WERI-Rb-1 (cell line): Measurements from ENCODE around the gene AMIGO1.
"Not testable (repeated sequence)": the region's sequence is repeated elsewhere in the genome, so short reads cannot be mapped to it uniquely, and the experiment has no call there.

ENCODE experiments used
- DNase-seq: peaks from one replicate; pipeline ENCODE4 v3.0.0-alpha.2; 2020
- H3K27ac ChIP-seq: fragments of 250-450 bp; sonication (Bioruptor Pico); 2 replicates; pipeline ENCODE4 v1.5.1; 2020; ENCODE audit warnings: mild to moderate bottlenecking, moderate library complexity
- H3K27me3 ChIP-seq: fragments of 250-450 bp; sonication (Bioruptor Pico); 2 replicates; pipeline ENCODE4 v1.5.1; 2021; ENCODE audit warnings: mild to moderate bottlenecking, low read depth, moderate library complexity; ENCODE audit not compliant: insufficient read depth, severe bottlenecking
- H3K36me3 ChIP-seq: fragments of 250-450 bp; sonication (Bioruptor Pico); 2 replicates; pipeline ENCODE4 v1.5.1; 2020; ENCODE audit warnings: mild to moderate bottlenecking, moderate library complexity
- H3K4me3 ChIP-seq: 2 replicates; pipeline ENCODE4 v1.5.1; 2011; ENCODE audit warnings: low read depth, mild to moderate bottlenecking, control low read depth, low read length
- H3K9me3 ChIP-seq: fragments of 250-450 bp; sonication (Bioruptor Pico); 2 replicates; pipeline ENCODE4 v1.5.1; 2021; ENCODE audit warnings: mild to moderate bottlenecking, moderate library complexity; ENCODE audit not compliant: severe bottlenecking
- TF ChIP-seq, protein P1 (sequence below): IDR thresholded peaks from 2 replicates; pipeline ENCODE4 v1.5.1; 2011; ENCODE audit warnings: low read depth, mild to moderate bottlenecking, control low read depth, inconsistent platforms, low read length

AMIGO1 gene

DNA sequence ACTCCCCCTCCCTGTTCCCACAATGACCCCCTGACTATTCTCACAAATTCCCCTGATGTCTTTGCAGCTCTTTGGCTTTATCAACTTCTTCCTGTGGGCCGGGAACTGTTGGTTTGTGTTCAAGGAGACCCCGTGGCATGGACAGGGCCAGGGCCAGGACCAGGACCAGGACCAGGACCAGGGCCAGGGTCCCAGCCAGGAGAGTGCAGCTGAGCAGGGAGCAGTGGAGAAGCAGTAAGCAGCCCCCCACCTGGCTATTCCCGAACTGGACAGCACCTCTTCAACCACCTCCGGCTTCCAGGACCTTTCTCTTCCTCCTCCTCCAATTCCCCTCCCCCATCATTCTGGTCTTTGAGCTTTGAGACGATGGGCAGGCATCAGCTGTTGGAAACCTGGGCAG, 30.2 kb downstream of the AMIGO1 start:
- H3K36me3 ChIP-seq, result peaks cover 5% of the 10 kb centered on the region; the same call in 1 of the 2 replicates
- DNase-seq, result no peak
- H3K4me3 ChIP-seq, result no peak overlapping the region
- no peak overlapping the region for H3K27ac ChIP-seq
- H3K9me3 ChIP-seq, result no peaks in the 10 kb centered on the region
- TF ChIP-seq, protein P1, sequence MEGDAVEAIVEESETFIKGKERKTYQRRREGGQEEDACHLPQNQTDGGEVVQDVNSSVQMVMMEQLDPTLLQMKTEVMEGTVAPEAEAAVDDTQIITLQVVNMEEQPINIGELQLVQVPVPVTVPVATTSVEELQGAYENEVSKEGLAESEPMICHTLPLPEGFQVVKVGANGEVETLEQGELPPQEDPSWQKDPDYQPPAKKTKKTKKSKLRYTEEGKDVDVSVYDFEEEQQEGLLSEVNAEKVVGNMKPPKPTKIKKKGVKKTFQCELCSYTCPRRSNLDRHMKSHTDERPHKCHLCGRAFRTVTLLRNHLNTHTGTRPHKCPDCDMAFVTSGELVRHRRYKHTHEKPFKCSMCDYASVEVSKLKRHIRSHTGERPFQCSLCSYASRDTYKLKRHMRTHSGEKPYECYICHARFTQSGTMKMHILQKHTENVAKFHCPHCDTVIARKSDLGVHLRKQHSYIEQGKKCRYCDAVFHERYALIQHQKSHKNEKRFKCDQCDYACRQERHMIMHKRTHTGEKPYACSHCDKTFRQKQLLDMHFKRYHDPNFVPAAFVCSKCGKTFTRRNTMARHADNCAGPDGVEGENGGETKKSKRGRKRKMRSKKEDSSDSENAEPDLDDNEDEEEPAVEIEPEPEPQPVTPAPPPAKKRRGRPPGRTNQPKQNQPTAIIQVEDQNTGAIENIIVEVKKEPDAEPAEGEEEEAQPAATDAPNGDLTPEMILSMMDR, result no peak
- H3K27me3 ChIP-seq, result no peaks in the 10 kb centered on the region

DNA sequence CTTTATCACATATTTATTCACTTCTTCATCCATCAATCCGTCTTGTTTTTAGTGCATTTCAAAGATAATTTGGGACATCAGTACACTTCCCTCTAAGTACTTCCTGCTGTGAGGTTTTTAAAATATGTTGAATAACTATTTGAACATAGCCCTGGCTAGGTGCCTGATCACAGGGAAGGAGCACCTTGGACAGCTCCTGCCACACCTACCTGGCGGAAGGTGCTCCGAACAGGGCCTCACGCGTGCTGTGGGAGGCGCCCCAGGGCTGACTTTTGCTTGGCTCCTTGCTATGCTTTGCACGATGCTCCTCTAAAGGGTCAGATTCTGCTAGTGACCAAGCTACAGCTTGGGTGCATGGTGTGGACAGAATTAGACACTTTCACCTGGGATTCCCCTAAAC, 30.7 kb downstream of the AMIGO1 start:
- Histone ChIP-seq H3K27ac (no peak overlapping the region), H3K36me3 (no peaks in the 10 kb centered on the region), H3K4me3 (no peak overlapping the region), H3K27me3 (no peaks in the 10 kb centered on the region), H3K9me3 (no peaks in the 10 kb centered on the region)
- TF ChIP-seq, protein P1, result no peak
- DNase-seq, result no peak

DNA sequence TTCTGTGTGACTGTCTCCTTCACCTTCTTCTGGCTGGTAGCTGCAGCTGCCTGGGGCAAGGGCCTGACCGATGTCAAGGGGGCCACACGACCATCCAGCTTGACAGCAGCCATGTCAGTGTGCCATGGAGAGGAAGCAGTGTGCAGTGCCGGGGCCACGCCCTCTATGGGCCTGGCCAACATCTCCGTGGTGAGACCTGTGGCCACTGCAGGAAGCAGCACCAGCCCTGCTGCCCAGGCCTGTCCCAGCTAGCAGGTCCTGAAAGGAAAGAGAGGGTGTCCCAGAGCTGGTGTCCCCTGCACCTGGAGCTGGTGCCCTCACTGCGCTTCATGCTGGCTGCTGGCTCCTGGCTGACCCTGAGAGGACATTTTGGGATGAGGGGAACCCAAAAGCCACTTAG, 31.7 kb downstream of the AMIGO1 start:
- H3K9me3 ChIP-seq, result no peaks in the 10 kb centered on the region
- DNase-seq, result no peak
- H3K27ac ChIP-seq, result no peak overlapping the region
- H3K36me3 ChIP-seq, result no peaks in the 10 kb centered on the region
- H3K27me3 ChIP-seq, result no peaks in the 10 kb centered on the region
- no peak overlapping the region for H3K4me3 ChIP-seq
- TF ChIP-seq, protein P1, result no peak

DNA sequence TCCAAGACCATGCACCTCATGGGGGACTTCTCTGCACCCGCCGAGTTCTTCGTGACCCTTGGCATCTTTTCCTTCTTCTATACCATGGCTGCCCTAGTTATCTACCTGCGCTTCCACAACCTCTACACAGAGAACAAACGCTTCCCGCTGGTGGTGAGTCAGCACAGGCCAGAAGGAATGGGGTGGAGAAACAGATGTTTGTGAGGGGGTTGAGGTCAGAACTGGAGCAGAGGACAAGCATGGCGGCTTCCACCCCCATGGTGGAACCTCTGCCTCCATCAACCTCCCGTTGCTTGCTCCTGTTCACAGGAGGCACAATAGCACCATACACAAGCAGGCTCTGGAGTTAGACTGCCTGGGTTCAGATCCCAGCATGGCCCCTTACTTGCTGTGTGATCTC, 32.7 kb downstream of the AMIGO1 start:
- no peaks in the 10 kb centered on the region for H3K36me3 ChIP-seq
- no peak overlapping the region for H3K27ac ChIP-seq
- TF ChIP-seq, protein P1, result no peak
- no peak overlapping the region for H3K4me3 ChIP-seq
- DNase-seq, result no peak
- no peaks in the 10 kb centered on the region for H3K27me3 ChIP-seq
- no peaks in the 10 kb centered on the region for H3K9me3 ChIP-seq

DNA sequence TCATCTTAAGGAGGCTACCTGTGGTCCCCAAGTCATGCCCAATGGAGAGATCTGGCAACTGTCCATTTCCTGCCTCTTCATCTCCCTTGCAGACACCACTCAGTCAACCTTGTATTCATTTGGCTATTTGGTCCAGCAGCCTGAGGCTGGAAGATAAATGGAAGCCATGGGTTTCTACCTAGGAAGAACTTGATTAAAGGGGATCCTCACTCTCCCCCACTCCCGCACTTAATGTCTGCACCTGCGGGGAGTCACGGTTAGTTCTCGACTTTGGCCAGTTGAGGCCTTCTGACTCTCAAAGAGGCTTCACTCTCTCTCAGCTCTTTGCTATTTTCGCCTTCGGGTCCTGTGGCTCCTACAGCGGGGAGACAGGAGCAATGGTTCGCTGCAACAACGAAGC, 34.3 kb downstream of the AMIGO1 start:
- Histone ChIP-seq H3K4me3 (no peak overlapping the region), H3K9me3 (no peaks in the 10 kb centered on the region), H3K36me3 (no peaks in the 10 kb centered on the region), H3K27me3 (peaks cover 10% of the 10 kb centered on the region), H3K27ac (no peak overlapping the region)
- no peak for DNase-seq
- TF ChIP-seq, protein P1, result no peak

DNA sequence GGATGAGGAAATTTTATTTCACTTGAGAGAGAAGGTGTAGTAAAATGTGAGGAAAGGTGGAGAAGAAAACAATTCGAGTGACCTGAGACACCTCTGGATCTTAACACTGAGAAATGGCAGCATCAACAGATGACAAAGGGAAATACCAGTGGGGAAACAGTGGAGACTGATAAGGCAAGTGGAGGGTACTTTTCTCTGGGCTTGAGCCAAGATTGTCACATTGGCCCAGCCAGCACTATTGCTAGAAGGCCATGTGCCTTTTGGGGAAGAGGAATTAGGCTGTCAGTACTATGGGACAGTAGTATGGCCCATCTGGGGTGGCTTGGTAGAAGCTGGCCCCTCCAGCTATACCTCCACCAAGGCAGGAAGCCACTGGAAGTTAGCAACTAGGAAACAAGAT, 34.8 kb downstream of the AMIGO1 start:
- Histone ChIP-seq H3K4me3 (no peak overlapping the region), H3K27me3 (peaks cover 11% of the 10 kb centered on the region), H3K27ac (no peak overlapping the region), H3K36me3 (no peaks in the 10 kb centered on the region), H3K9me3 (no peaks in the 10 kb centered on the region)
- DNase-seq, result no peak
- TF ChIP-seq, protein P1, result no peak

DNA sequence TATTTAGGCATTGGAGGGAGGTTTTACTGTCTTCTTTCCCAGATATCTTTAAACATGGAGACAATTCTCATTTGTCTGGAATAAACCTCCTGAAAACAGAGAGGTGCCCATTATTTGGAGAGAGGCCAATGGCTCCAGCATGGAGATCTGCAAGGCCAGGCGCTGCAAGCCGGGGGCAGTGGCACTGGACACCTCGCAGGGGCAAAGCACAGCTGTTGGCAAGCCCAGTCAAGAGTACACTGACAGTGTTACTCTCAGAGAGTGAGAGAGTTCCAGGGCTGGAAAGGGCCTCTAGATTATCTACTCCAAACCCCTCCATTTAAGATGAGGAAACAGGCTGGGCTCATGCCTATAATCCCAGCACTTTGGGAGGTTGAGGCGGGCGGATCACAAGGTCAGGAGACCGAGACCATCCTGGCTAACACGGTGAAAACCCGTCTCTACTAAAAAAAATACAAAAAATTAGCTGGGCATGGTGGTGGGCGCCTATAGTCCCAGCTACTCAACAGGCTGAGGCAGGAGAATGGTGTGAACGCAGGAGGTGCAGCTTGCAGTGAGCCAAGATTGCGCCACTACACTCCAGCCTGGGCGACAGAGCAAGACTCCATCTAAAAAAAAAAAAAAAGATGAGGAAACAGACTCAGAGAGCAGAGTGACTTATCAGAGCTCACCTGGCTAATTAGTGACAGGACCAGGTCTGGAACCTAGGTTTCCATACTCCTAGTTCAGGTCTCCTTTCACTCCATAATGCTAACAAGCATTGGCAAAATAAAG, 36.1 kb downstream of the AMIGO1 start:
- H3K27ac ChIP-seq, DNase-seq, H3K9me3 ChIP-seq, H3K36me3 ChIP-seq, H3K4me3 ChIP-seq: not testable (repeated sequence)
- peaks cover 11% of the 10 kb centered on the region for H3K27me3 ChIP-seq
